ENCODE results near the gene ZNF17.

The ZNF17 gene

GRCh38 chr19:57441979-57442752, 31.2 kb downstream of the ZNF17 start:
- TF ChIP-seq POLR2AphosphoS5 (IDR thresholded peaks at IDR 0.05; ENCODE audit: low read depth) (no peak), REST (IDR thresholded peaks at IDR 0.05; ENCODE audit: insufficient replicate concordance, low read depth) (no peak), GABPA (IDR thresholded peaks at IDR 0.05; ENCODE audit: low read depth) (no peak), SPI1 (IDR thresholded peaks at IDR 0.05; ENCODE audit: borderline replicate concordance, low read depth) (no peak)
- TF ChIP-seq, protein P1, sequence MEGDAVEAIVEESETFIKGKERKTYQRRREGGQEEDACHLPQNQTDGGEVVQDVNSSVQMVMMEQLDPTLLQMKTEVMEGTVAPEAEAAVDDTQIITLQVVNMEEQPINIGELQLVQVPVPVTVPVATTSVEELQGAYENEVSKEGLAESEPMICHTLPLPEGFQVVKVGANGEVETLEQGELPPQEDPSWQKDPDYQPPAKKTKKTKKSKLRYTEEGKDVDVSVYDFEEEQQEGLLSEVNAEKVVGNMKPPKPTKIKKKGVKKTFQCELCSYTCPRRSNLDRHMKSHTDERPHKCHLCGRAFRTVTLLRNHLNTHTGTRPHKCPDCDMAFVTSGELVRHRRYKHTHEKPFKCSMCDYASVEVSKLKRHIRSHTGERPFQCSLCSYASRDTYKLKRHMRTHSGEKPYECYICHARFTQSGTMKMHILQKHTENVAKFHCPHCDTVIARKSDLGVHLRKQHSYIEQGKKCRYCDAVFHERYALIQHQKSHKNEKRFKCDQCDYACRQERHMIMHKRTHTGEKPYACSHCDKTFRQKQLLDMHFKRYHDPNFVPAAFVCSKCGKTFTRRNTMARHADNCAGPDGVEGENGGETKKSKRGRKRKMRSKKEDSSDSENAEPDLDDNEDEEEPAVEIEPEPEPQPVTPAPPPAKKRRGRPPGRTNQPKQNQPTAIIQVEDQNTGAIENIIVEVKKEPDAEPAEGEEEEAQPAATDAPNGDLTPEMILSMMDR (IDR thresholded peaks at IDR 0.05; ENCODE audit: insufficient read depth, low read length), result no peak
- Histone ChIP-seq H3K27ac (replicated peaks) (no peak overlapping the region), H3K27me3 (ENCODE audit: insufficient read depth, poor library complexity, severe bottlenecking) (no peaks in the 10 kb centered on the region), H3K4me3 (replicated peaks; ENCODE audit: insufficient read depth, low read length) (no peak overlapping the region)
- DNase-seq (ENCODE audit: low read depth in 1 of 2, low spot score in 1 of 2), result no peak

GRCh38 chr19:57443121-57443696, 32.2 kb downstream of the ZNF17 start:
- Histone ChIP-seq H3K27ac (replicated peaks) (no peak overlapping the region), H3K4me3 (replicated peaks; ENCODE audit: insufficient read depth, low read length) (no peak overlapping the region)
- DNase-seq (ENCODE audit: low read depth in 1 of 2, low spot score in 1 of 2), result no peak

More at GRCh38 chr19:57443121-57443696, 32.2 kb downstream of the ZNF17 start:
- no peaks in the 10 kb centered on the region for H3K27me3 ChIP-seq (ENCODE audit: insufficient read depth, poor library complexity, severe bottlenecking)
- TF ChIP-seq SPI1 (IDR thresholded peaks at IDR 0.05; ENCODE audit: borderline replicate concordance, low read depth) (no peak), REST (IDR thresholded peaks at IDR 0.05; ENCODE audit: insufficient replicate concordance, low read depth) (no peak), POLR2AphosphoS5 (IDR thresholded peaks at IDR 0.05; ENCODE audit: low read depth) (no peak), GABPA (IDR thresholded peaks at IDR 0.05; ENCODE audit: low read depth) (no peak)
- TF ChIP-seq, protein P1 (IDR thresholded peaks at IDR 0.05; ENCODE audit: insufficient read depth, low read length), result no peak
